G401.6 (cell line): Measurements from ENCODE around the gene SVOP.
"Not testable (repeated sequence)": the region's sequence is repeated elsewhere in the genome, so short reads cannot be mapped to it uniquely, and the experiment has no call there.

Experiments used
- FAIRE-seq: peaks from 2 replicates; lab custom pipeline; 2012; peaks lifted over from hg19 to GRCh38; lab: Jason Lieb, UNC

Gene SVOP

GRCh38 chr12:108884116-108885012 lies 136.5 kb downstream of the SVOP start:
- FAIRE-seq: no peak

GRCh38 chr12:108881953-108882352 lies 138.9 kb downstream of the SVOP start:
- peak; percentile 88 for FAIRE-seq

- no peak for FAIRE-seq
These were observed 141.1 kb downstream of the SVOP start, which contains the start of gene DAO for GRCh38 chr12:108879615-108880254. DAO (plus strand) TSS chr12:108880092; CDS start chr12:108885007, 4,915 bp downstream.

GRCh38 chr12:108876550-108876949 lies 144.3 kb downstream of the SVOP start:
- no peak for FAIRE-seq

GRCh38 chr12:108875682-108876361 lies 145.0 kb downstream of the SVOP start:
- FAIRE-seq: no peak

- FAIRE-seq: no peak
These were observed 145.6 kb downstream of the SVOP start for GRCh38 chr12:108875280-108875679.

- no peak for FAIRE-seq
These were observed 152.1 kb downstream of the SVOP start for GRCh38 chr12:108868781-108869180.

GRCh38 chr12:108866083-108866482 lies 154.8 kb downstream of the SVOP start:
- FAIRE-seq: not testable (repeated sequence)

- no peak for FAIRE-seq
These were observed 155.7 kb downstream of the SVOP start for GRCh38 chr12:108865169-108865568.

- FAIRE-seq: no peak
These were observed 158.3 kb downstream of the SVOP start for GRCh38 chr12:108862588-108862959.

- FAIRE-seq: no peak
These were observed 158.8 kb downstream of the SVOP start for GRCh38 chr12:108861878-108862587.

- no peak for FAIRE-seq
These were observed 160.4 kb downstream of the SVOP start for GRCh38 chr12:108860443-108860842.

GRCh38 chr12:108859923-108860291 lies 161.0 kb downstream of the SVOP start:
- no peak for FAIRE-seq

GRCh38 chr12:108859141-108859922 lies 161.5 kb downstream of the SVOP start:
- FAIRE-seq: not testable (repeated sequence)

GRCh38 chr12:108858311-108859074 lies 162.4 kb downstream of the SVOP start:
- FAIRE-seq: no peak
